ENCODE data around the gene OR8D1.

DNA sequence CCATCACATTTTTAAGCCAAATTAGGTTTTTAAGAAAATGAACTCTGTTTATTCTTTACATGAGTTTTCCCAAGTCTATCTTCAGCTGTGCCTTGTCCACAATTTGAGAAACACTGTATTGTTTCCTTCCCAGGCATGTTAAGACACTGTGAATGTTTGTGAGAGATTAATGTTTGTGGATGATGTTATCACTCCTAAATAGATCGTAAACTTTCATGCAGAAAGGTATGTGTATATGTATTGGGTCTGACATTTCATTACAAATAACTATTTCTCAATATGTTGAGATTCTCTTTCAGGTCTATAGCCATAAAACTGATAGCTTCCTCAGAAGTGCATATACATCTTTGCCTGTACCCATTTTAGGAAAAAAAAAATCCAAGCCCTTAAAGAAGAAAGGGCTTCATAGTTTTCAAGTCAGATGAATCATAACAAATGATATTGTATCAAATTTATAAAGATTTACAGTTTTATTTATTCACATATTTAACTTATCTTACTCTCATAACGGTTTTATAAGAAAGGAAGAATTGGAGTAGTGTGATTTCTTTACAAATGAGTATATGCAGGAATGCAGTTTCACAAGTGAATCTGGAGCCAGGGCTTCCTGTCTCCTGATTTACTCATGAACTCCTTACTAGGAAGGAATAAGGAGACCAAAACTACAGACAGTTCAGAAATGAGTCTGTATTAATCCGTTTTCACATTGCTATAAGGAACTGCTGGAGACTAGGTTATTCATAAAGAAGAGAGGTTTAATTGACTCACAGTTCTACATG lies 11.2 kb downstream of the OR8D1 start:
- TF ChIP-seq ZFP3 (CRISPR knock-in tag; IDR thresholded peaks at IDR 0.05) (no peak), ESRRG (CRISPR knock-in tag; IDR thresholded peaks at IDR 0.05) (no peak), TCF4 (CRISPR knock-in tag; IDR thresholded peaks at IDR 0.05; ENCODE audit: borderline replicate concordance) (no peak)
- TF ChIP-seq, protein P1, sequence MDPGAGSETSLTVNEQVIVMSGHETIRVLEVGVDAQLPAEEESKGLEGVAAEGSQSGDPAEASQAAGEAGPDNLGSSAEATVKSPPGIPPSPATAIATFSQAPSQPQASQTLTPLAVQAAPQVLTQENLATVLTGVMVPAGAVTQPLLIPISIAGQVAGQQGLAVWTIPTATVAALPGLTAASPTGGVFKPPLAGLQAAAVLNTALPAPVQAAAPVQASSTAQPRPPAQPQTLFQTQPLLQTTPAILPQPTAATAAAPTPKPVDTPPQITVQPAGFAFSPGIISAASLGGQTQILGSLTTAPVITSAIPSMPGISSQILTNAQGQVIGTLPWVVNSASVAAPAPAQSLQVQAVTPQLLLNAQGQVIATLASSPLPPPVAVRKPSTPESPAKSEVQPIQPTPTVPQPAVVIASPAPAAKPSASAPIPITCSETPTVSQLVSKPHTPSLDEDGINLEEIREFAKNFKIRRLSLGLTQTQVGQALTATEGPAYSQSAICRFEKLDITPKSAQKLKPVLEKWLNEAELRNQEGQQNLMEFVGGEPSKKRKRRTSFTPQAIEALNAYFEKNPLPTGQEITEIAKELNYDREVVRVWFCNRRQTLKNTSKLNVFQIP (CRISPR knock-in tag; IDR thresholded peaks at IDR 0.05; ENCODE audit: borderline replicate concordance, low read depth), result no peak
- TF ChIP-seq, protein P2, sequence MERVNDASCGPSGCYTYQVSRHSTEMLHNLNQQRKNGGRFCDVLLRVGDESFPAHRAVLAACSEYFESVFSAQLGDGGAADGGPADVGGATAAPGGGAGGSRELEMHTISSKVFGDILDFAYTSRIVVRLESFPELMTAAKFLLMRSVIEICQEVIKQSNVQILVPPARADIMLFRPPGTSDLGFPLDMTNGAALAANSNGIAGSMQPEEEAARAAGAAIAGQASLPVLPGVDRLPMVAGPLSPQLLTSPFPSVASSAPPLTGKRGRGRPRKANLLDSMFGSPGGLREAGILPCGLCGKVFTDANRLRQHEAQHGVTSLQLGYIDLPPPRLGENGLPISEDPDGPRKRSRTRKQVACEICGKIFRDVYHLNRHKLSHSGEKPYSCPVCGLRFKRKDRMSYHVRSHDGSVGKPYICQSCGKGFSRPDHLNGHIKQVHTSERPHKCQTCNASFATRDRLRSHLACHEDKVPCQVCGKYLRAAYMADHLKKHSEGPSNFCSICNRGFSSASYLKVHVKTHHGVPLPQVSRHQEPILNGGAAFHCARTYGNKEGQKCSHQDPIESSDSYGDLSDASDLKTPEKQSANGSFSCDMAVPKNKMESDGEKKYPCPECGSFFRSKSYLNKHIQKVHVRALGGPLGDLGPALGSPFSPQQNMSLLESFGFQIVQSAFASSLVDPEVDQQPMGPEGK (CRISPR knock-in tag; IDR thresholded peaks at IDR 0.05; ENCODE audit: borderline replicate concordance), result no peak
